ENCODE measurements around the gene SNX22. TPM values are rescaled to one million over a fixed set of nuclear protein-coding genes. Genes with fewer than 3 reads are reported as not detected.

The SNX22 gene
- total and polyA plus RNA-seq, 2 of the 8 experiments (the other 6 are each of a cell fraction or from before 2014, with no cell fraction given), result 4.9 TPM

GRCh38 chr15:64131547-64131946, 20.0 kb upstream of the SNX22 start:
- Histone ChIP-seq H3K23me2 (ENCODE audit: low read depth, low read length) (no peaks in the 10 kb centered on the region), H3K56ac (replicated peaks; ENCODE audit: insufficient read length, low read depth, low read length) (no peak overlapping the region), H3K36me3 (ENCODE audit: control insufficient read depth in 2 of 4, insufficient read depth in 4 of 4, low read length in 3 of 4) (peaks cover 16 to 51% (median 42%) of the 10 kb centered on the region in 4 experiments), H3K23ac (ENCODE audit: insufficient read length) (no peak overlapping the region), H3K79me2 (ENCODE audit: control insufficient read depth in 1 of 2, insufficient read depth in 2 of 2, low read length in 2 of 2) (no peaks in the 10 kb centered on the region), H3K18ac (ENCODE audit: extremely low read depth, low read length) (no peak overlapping the region), H2BK20ac (ENCODE audit: low read length) (no peak overlapping the region), H4K91ac (replicated peaks; ENCODE audit: insufficient read length, low read length) (no peak overlapping the region), H2BK5ac (ENCODE audit: low read depth, low read length) (no peak overlapping the region), H4K8ac (ENCODE audit: extremely low read depth, insufficient read depth, low read length) (no peak overlapping the region; the same call in 1 of the 2 replicates), H3K27me3 (replicated peaks in 1 of 4; ENCODE audit: control insufficient read depth in 3 of 4, extremely low read depth in 1 of 4, insufficient read depth in 3 of 4, low read length in 3 of 4) (no peaks in the 10 kb centered on the region), H3K14ac (ENCODE audit: insufficient read length) (no peak overlapping the region), H3K4me2 (ENCODE audit: insufficient read depth in 1 of 2, low read depth in 2 of 2, low read length in 2 of 2) (no peak overlapping the region), H2AFZ (ENCODE audit: low read length) (no peak overlapping the region), H2BK15ac (ENCODE audit: low read length) (no peak overlapping the region), H2AK5ac (ENCODE audit: low read depth, low read length) (no peak overlapping the region), H3K27ac (ENCODE audit: low read depth, low read length) (no peak overlapping the region), H2BK120ac (replicated peaks; ENCODE audit: low read depth, low read length) (no peak overlapping the region), H3K79me1 (ENCODE audit: low read depth, low read length) (no peaks in the 10 kb centered on the region; the same call in 1 of the 2 replicates), H3K9ac (replicated peaks in 1 of 4; ENCODE audit: extremely low read depth in 1 of 4, low read depth in 3 of 4, low read length in 3 of 4) (no peak overlapping the region), H3K4ac (replicated peaks; ENCODE audit: insufficient read length, low read depth, low read length) (no peak overlapping the region), H4K20me1 (replicated peaks in 1 of 2; ENCODE audit: control insufficient read depth in 1 of 2, insufficient read depth in 2 of 2, low read length in 2 of 2) (peaks cover 0 to 1% of the 10 kb centered on the region in 2 experiments), H2BK12ac (ENCODE audit: low read depth, low read length) (no peak overlapping the region), H3K9me3 (ENCODE audit: insufficient read depth in 2 of 2, low read depth in 1 of 2, low read length in 1 of 2) (no peaks in the 10 kb centered on the region), H3K4me1 (replicated peaks in 1 of 4; ENCODE audit: control insufficient read depth in 3 of 4, insufficient read depth in 4 of 4, low read length in 3 of 4) (no peaks in the 10 kb centered on the region), H3K4me3 (ENCODE audit: extremely low read depth in 1 of 4, insufficient read depth in 2 of 4, low read depth in 3 of 4, low read length in 4 of 4) (no peak overlapping the region), H4K5ac (ENCODE audit: insufficient read length, low read depth, low read length) (no peak overlapping the region)
- FAIRE-seq, result no peak
- ChIA-PET POLR2A (ENCODE audit: partially characterized antibody) (interaction anchor here (0.8 to 1.3 kb wide), 2 partner anchors 22 to 38 kb away, joined by 3 read pairs; partner anchors contain the start of gene CIAO2A), CTCF (ENCODE audit: partially characterized antibody) (interaction anchor here (0.6 to 2.2 kb wide), 8 partner anchors 8 to 380 kb away, joined by 3 to 18 read pairs (median 4); no protein-coding TSS in a partner anchor)
- TF ChIP-seq KDM4A (IDR thresholded peaks at IDR 0.05; ENCODE audit: low read depth, low read length, severe bottlenecking) (no peak), MAFK (IDR thresholded peaks at IDR 0.05; ENCODE audit: low read depth, low read length) (no peak), CREB1 (IDR thresholded peaks at IDR 0.05) (no peak), ZNF274 (IDR thresholded peaks at IDR 0.05; ENCODE audit: borderline replicate concordance, extremely low read depth, low read length) (no peak), CBX5 (IDR thresholded peaks at IDR 0.05; ENCODE audit: low read depth, low read length) (no peak), CBX8 (IDR thresholded peaks at IDR 0.05; ENCODE audit: borderline replicate concordance, low read depth, low read length) (no peak), RAD21 (IDR thresholded peaks at IDR 0.05 in 1 of 2, conservative IDR thresholded peaks at IDR 0.05 in 1 of 2; ENCODE audit: low read depth in 2 of 2, low read length in 2 of 2) (no peak), EGR1 (IDR thresholded peaks at IDR 0.05; ENCODE audit: borderline replicate concordance, low read depth, low read length) (no peak), CHD1 (IDR thresholded peaks at IDR 0.05; ENCODE audit: low read depth, low read length) (no peak)
- no peak for DNase-seq (ENCODE audit: low read depth in 1 of 2, low spot score in 2 of 2)
- WGBS, 2 experiments (ENCODE audit: extremely low coverage in 1 of 2, insufficient coverage in 1 of 2, insufficient read length in 1 of 2, insufficient replicate concordance in 2 of 2, low coverage in 1 of 2, low lambda C conversion rate in 2 of 2, missing lambda C conversion rate in 1 of 2), result 94% methylated on average over 7 of the region's 7 CpGs; no CpG with 5 or more reads in 1 of the 2 experiments
